HFFc6 (cell line): ENCODE data around the gene UBE2A. TPM values are rescaled to one million over a fixed set of nuclear protein-coding genes. Genes with fewer than 3 reads are reported as not detected.
A peak's percentile ranks its signal among the peaks of the same experiment; 100 is the strongest.

Experiments
- DNase-seq: peaks from one replicate; pipeline ENCODE4 v3.0.0-alpha.2; 2018
- H3K27ac Mint-ChIP-seq: 2 replicates; pipeline ENCODE4 v1.8.0; 2020; ENCODE audit warnings: mild to moderate bottlenecking, mixed read lengths
- H3K27me3 Mint-ChIP-seq: 2 replicates; pipeline ENCODE4 v1.8.0; 2021; ENCODE audit warnings: mild to moderate bottlenecking, moderate library complexity, mixed read lengths; ENCODE audit not compliant: insufficient read depth
- H3K36me3 Mint-ChIP-seq: 2 replicates; pipeline ENCODE4 v1.8.0; 2021; ENCODE audit warnings: low read depth, mixed read lengths
- H3K4me1 Mint-ChIP-seq: 2 replicates; pipeline ENCODE4 v1.8.0; 2020; ENCODE audit warnings: low read depth, mixed read lengths
- H3K4me3 Mint-ChIP-seq: 2 replicates; pipeline ENCODE4 v1.8.0; 2020; ENCODE audit warnings: mild to moderate bottlenecking, moderate library complexity, mixed read lengths
- H3K9me3 Mint-ChIP-seq: 2 replicates; pipeline ENCODE4 v1.8.0; 2020; ENCODE audit warnings: mild to moderate bottlenecking, mixed read lengths
- total RNA-seq, 6 experiments: library from RNA; stranded (reverse); fragmentation: NEBNext Ultra II Directional; extraction: Animal tissue kit (Norgen Biotek cat#: 25700); gene quantifications; 2 replicates in 1 of 6; 3 replicates in 5 of 6; pipeline ENCODE4 v1.2.3, GENCODE V29; 2021
- TF ChIP-seq, protein P1 (sequence below): fragments of 200-600 bp; sonication (generic); IDR thresholded peaks from 2 replicates; pipeline ENCODE4 v1.5.0; 2021; ENCODE audit warnings: antibody characterized with exemption, mild to moderate bottlenecking

Gene UBE2A
- total RNA-seq, 6 experiments from 2014 or later: 83.5 to 99.4 (median 94.4) TPM

DNA sequence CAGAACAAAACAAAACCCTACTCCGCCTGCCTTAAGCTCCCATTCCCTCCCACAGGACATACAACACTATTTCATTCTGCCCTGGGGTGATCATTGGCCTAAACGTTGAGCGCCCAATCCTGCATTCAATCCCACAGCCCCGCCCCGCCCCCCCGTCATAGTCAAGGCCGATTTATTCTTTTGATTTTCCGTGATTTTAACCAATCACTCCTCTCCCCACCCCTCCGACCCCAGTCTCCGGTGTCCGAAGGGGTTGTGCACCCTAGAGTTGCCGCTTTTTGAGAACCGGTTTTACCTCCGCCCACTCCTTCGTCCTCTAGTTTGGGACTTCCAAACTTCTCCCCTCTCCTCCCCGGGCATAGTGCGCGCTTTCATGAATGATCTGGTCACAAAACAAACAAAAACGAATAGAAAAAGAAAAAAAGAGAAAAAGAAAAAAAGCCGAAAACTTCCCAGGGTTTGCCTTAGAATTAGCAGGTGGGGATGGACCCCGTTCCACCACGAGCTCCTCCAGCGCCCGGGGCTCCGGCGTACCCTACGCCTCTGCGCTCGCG is 446 bp upstream of the UBE2A start:
- Mint-ChIP-seq H3K4me1 (peaks cover 14% of the 10 kb centered on the region), H3K27me3 (no peaks in the 10 kb centered on the region), H3K4me3 (peak overlapping the region; percentile 95), H3K27ac (peak overlapping the region; percentile 97), H3K9me3 (no peaks in the 10 kb centered on the region), H3K36me3 (no peaks in the 10 kb centered on the region)
- peak; percentile 8 for DNase-seq
- TF ChIP-seq, protein P1, sequence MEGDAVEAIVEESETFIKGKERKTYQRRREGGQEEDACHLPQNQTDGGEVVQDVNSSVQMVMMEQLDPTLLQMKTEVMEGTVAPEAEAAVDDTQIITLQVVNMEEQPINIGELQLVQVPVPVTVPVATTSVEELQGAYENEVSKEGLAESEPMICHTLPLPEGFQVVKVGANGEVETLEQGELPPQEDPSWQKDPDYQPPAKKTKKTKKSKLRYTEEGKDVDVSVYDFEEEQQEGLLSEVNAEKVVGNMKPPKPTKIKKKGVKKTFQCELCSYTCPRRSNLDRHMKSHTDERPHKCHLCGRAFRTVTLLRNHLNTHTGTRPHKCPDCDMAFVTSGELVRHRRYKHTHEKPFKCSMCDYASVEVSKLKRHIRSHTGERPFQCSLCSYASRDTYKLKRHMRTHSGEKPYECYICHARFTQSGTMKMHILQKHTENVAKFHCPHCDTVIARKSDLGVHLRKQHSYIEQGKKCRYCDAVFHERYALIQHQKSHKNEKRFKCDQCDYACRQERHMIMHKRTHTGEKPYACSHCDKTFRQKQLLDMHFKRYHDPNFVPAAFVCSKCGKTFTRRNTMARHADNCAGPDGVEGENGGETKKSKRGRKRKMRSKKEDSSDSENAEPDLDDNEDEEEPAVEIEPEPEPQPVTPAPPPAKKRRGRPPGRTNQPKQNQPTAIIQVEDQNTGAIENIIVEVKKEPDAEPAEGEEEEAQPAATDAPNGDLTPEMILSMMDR: no peak

DNA sequence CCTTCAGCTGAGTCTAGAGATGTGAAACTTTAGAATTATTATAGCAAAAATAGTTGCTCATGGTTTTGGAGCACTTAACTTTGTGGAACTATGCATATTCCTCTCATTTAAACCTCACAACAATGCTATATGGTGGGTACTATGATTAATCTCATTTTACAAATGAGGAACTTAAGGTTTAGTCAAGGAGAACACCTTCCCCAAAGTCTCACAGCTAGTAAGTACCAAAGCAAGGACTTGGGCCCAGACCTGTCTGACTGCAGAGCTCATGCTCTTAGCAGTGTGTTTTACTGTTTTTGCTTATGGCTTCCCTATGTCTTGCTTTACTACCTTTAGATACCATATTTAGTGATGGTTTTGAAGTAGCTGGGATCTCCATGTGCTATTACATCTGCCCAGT is 5.1 kb downstream of the UBE2A start:
- Mint-ChIP-seq H3K27ac (no peak overlapping the region), H3K4me1 (0 out of 2 replicates have a peak, but pooled peaks cover 5% of the 10 kb centered on the region), H3K9me3 (no peaks in the 10 kb centered on the region), H3K27me3 (no peaks in the 10 kb centered on the region), H3K36me3 (no peaks in the 10 kb centered on the region), H3K4me3 (no peak overlapping the region)
- no peak for DNase-seq
- TF ChIP-seq, protein P1: no peak

DNA sequence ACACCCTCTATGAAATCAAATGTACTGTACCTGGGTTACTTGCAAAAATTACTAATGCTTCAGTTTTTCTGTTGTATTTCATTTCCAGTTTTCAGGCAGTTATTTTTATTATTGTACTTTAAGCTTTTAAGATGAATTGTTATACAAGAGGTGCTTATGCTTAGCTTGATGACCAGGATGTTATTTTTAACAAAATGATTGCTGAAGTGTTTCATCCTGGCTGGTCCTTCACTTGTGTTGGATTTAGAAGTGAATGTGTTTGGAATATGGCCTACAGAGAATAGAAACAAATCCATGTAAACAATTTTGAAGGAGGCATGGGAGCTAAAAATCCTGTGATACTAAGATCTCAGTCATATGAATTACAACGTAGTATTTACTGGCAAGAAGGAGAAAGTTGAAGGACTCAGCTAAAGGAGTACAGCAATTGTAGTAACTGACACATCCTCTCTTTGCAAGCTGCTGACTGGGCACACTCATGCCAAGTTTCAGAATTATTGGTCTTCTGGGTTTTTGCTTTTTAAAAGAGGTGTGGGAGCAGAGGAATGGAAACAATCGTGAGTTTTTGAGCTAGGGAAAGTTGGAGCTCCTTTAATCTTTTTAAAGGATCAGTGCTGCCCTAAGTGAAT is 9.2 kb downstream of the UBE2A start:
- TF ChIP-seq, protein P1: no peak
- peaks cover 6% of the 10 kb centered on the region; the same call in 1 of the 2 replicates for H3K4me1 Mint-ChIP-seq
- no peaks in the 10 kb centered on the region for H3K27me3 Mint-ChIP-seq
- H3K36me3 Mint-ChIP-seq: no peaks in the 10 kb centered on the region
- H3K9me3 Mint-ChIP-seq: no peaks in the 10 kb centered on the region
- no peak for DNase-seq
- no peak overlapping the region for H3K4me3 Mint-ChIP-seq
- peak overlapping the region; percentile 42; the same call in 1 of the 2 replicates for H3K27ac Mint-ChIP-seq

DNA sequence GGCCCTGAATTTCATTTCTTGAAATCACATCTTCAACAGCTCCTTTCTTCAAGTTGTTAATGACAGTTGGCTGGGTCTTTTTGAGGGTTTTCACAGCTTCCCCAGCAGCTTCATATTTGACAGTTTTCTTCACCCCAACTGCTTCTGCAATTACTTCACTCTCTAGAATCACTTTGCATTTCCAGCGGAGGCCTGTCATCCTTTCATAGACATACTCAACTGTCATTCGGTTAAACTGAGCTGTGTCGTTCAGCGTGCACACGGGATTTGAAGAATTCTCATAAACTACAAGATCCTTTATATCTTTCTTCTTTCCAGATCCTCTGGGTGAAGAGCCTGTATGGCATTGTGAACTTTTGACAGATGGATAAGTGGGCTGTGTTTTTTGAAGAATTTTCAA is 15.4 kb downstream of the UBE2A start:
- TF ChIP-seq, protein P1: no peak
- no peaks in the 10 kb centered on the region for H3K27me3 Mint-ChIP-seq
- no peaks in the 10 kb centered on the region for H3K9me3 Mint-ChIP-seq
- peaks cover 6% of the 10 kb centered on the region; the same call in 1 of the 2 replicates for H3K4me1 Mint-ChIP-seq
- peaks cover 7% of the 10 kb centered on the region; the same call in 1 of the 2 replicates for H3K36me3 Mint-ChIP-seq
- no peak overlapping the region for H3K4me3 Mint-ChIP-seq
- DNase-seq: no peak
- H3K27ac Mint-ChIP-seq: no peak overlapping the region

DNA sequence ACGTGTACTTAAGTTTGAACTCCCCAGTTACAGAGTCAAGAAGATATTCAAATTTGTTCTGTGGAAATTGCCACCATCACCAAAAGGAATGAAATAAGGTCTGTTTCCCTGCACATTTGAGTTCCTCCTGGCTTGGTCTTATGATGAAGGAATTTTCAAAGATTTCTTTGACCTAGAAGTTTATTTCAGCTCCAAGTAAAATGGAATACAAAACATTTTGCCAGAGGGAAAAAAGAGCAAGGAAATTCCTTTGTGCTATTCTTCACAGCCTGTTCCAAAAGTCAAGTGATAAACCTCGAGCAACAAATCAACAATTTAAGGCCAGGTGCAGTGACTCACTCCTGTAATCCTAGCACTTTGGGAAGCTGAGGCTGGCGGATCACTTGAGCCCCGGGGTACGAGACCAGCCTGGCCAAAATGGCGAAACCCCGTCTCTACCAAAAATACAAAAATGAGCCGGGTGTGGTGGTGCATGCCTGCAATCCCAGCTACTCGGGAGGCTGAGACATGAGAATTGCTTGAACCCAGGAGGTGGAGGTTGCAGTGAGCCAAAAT is 28.4 kb downstream of the UBE2A start:
- H3K27ac Mint-ChIP-seq: no peak overlapping the region
- H3K9me3 Mint-ChIP-seq: no peaks in the 10 kb centered on the region
- H3K4me1 Mint-ChIP-seq: peaks cover 18% of the 10 kb centered on the region

More for the DNA sequence above, 28.4 kb downstream of the UBE2A start:
- Mint-ChIP-seq H3K36me3 (0 out of 2 replicates have a peak, but pooled peaks cover 4% of the 10 kb centered on the region), H3K27me3 (no peaks in the 10 kb centered on the region), H3K4me3 (no peak overlapping the region)
- TF ChIP-seq, protein P1: no peak
- no peak for DNase-seq
